Panc1 (cell line): ENCODE results near the gene CHST15. TPM values are rescaled to one million over a fixed set of nuclear protein-coding genes. Genes with fewer than 3 reads are reported as not detected.

Experiments used
- ATAC-seq: fragments of 200-7000 bp; cut with Tn5 transposase; 2 replicates; pipeline ENCODE4 v1.9.1; 2020; ENCODE audit warnings: mild to moderate bottlenecking, moderate library complexity
- BruUV-seq: library from RNA; stranded (reverse); fragments of 400-500 nt; replicated peaks from 2 replicates; lab custom pipeline; 2021; lab: Mats Ljungman, UMichigan
- CTCF ChIA-PET: fragments of 300-600 bp; sonication (Branson Sonifier 250); formaldehyde crosslinking; loops from one replicate; lab custom pipeline; 2022; ENCODE audit warnings: antibody characterized with exemption; lab: Charles Lee
- POLR2A ChIA-PET: fragments of 300-600 bp; sonication (Branson Sonifier 250); formaldehyde crosslinking; loops from one replicate; lab custom pipeline; 2022; ENCODE audit warnings: antibody characterized with exemption; lab: Charles Lee
- DNase-seq: peaks from one replicate; pipeline ENCODE4 v3.0.0-alpha.2; 2010; ENCODE audit warnings: low read depth, low spot score
- H3K27ac ChIP-seq: 2 replicates; pipeline ENCODE4 v1.5.1; 2011; ENCODE audit warnings: mild to moderate bottlenecking, low read length, inconsistent platforms
- H3K27me3 ChIP-seq: fragments of 200-500 bp; sonication (Bioruptor generic); 2 replicates; pipeline ENCODE4 v1.6.0; 2014; ENCODE audit warnings: low read length, inconsistent platforms; ENCODE audit not compliant: control insufficient read depth, insufficient read depth
- H3K36me3 ChIP-seq: fragments of 200-500 bp; sonication (Bioruptor generic); 2 replicates; pipeline ENCODE4 v1.5.1; 2014; ENCODE audit warnings: inconsistent platforms, mild to moderate bottlenecking, low read length, moderate library complexity; ENCODE audit not compliant: control insufficient read depth, insufficient read depth
- H3K4me1 ChIP-seq: 2 replicates; pipeline ENCODE4 v1.5.1; 2011; ENCODE audit warnings: inconsistent platforms, mild to moderate bottlenecking, low read length, moderate library complexity; ENCODE audit not compliant: control insufficient read depth, insufficient read depth
- H3K4me3 ChIP-seq, 2 experiments: 2 replicates each; pipeline ENCODE4 v1.5.1; 2011 to 2012; ENCODE audit warnings: low read depth in 2 of 2, low read length in 2 of 2, mild to moderate bottlenecking in 2 of 2, inconsistent platforms in 1 of 2, moderate library complexity in 1 of 2
- H3K9me3 ChIP-seq: fragments of 200-500 bp; sonication (Bioruptor generic); 2 replicates; pipeline ENCODE4 v1.5.1; 2014; ENCODE audit warnings: low read depth, mild to moderate bottlenecking, inconsistent platforms, low read length, moderate library complexity; ENCODE audit not compliant: control insufficient read depth, insufficient read depth
- POLR2AphosphoS5 ChIP-seq: IDR thresholded peaks from 2 replicates; pipeline ENCODE4 v1.6.1; 2012; ENCODE audit warnings: mild to moderate bottlenecking, low read depth, low read length, moderate library complexity
- REST ChIP-seq, 2 experiments: IDR thresholded peaks; 2 replicates each; pipeline ENCODE4 v1.6.1; 2011 to 2012; ENCODE audit warnings: low read depth in 2 of 2, control low read depth in 1 of 2, low read length in 1 of 2, mild to moderate bottlenecking in 1 of 2, moderate library complexity in 1 of 2; ENCODE audit not compliant: insufficient read depth in 1 of 2
- SIN3A ChIP-seq: IDR thresholded peaks from 2 replicates; pipeline ENCODE4 v1.6.1; 2012; ENCODE audit warnings: low read depth, mild to moderate bottlenecking, low read length, moderate library complexity, borderline replicate concordance; ENCODE audit not compliant: insufficient read depth
- TCF7L2 ChIP-seq: IDR thresholded peaks from 2 replicates; pipeline ENCODE4 v1.6.1; 2011; ENCODE audit warnings: mild to moderate bottlenecking, low read depth, low read length, inconsistent platforms
- in situ Hi-C: cut with HindIII; loops from 2 replicates; pipeline ENCODE4 v1.10.0; 2016; ENCODE audit warnings: low sequenced_read_pairs, low pct_unique_long_range_greater_than_20kb
- intact Hi-C: fragments of 100-400 bp; cut with micrococcal nuclease; formaldehyde crosslinking; loops from one replicate; pipeline ENCODE4 v1.10.0; 2022; ENCODE audit not compliant: unreplicated experiment
- total RNA-seq: library from RNA; stranded (reverse); gene quantifications from one replicate; pipeline ENCODE4 v1.2.1, GENCODE V29; 2021; ENCODE audit not compliant: unreplicated experiment
- TF ChIP-seq, protein P1 (sequence below): fragments of 450-650 bp; IDR thresholded peaks from 2 replicates; pipeline ENCODE4 v1.5.1; 2017; ENCODE audit warnings: mild to moderate bottlenecking

CHST15 gene
- total RNA-seq, 1 experiment from 2014 or later = 33.2 TPM

- DNase-seq = no peak
- Histone ChIP-seq H3K9me3 (no peaks in the 10 kb centered on the region), H3K27ac (no peak overlapping the region), H3K27me3 (no peaks in the 10 kb centered on the region), H3K36me3 (no peaks in the 10 kb centered on the region), H3K4me3 (no peak overlapping the region), H3K4me1 (peaks cover 5% of the 10 kb centered on the region; the same call in 1 of the 2 replicates)
- ChIA-PET POLR2A (interaction anchor here (0.6 kb wide), 1 partner anchor 505 kb away, joined by 3 read pairs; no protein-coding TSS in a partner anchor), CTCF (no interaction called here)
- in situ Hi-C loops (no loop called here), intact Hi-C loops (loop anchor here (5.0 to 10.0 kb wide), 2 partner anchors 93 to 256 kb away; partner anchors contain the start of gene CHST15)
- ATAC-seq = no peak
- no TSS peak for BruUV-seq
- no peak for TF ChIP-seq SIN3A
- TF ChIP-seq TCF7L2 = no peak
- TF ChIP-seq REST (IDR thresholded peaks at IDR 0.05; ENCODE audit: insufficient read depth in 1 of 2, low read depth in 2 of 2, low read length in 1 of 2) = no peak
- TF ChIP-seq, protein P1, sequence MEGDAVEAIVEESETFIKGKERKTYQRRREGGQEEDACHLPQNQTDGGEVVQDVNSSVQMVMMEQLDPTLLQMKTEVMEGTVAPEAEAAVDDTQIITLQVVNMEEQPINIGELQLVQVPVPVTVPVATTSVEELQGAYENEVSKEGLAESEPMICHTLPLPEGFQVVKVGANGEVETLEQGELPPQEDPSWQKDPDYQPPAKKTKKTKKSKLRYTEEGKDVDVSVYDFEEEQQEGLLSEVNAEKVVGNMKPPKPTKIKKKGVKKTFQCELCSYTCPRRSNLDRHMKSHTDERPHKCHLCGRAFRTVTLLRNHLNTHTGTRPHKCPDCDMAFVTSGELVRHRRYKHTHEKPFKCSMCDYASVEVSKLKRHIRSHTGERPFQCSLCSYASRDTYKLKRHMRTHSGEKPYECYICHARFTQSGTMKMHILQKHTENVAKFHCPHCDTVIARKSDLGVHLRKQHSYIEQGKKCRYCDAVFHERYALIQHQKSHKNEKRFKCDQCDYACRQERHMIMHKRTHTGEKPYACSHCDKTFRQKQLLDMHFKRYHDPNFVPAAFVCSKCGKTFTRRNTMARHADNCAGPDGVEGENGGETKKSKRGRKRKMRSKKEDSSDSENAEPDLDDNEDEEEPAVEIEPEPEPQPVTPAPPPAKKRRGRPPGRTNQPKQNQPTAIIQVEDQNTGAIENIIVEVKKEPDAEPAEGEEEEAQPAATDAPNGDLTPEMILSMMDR = no peak
- no peak for TF ChIP-seq POLR2AphosphoS5
Measured at GRCh38 chr10:123999261-123999660, 94.1 kb downstream of the CHST15 start.

DNA sequence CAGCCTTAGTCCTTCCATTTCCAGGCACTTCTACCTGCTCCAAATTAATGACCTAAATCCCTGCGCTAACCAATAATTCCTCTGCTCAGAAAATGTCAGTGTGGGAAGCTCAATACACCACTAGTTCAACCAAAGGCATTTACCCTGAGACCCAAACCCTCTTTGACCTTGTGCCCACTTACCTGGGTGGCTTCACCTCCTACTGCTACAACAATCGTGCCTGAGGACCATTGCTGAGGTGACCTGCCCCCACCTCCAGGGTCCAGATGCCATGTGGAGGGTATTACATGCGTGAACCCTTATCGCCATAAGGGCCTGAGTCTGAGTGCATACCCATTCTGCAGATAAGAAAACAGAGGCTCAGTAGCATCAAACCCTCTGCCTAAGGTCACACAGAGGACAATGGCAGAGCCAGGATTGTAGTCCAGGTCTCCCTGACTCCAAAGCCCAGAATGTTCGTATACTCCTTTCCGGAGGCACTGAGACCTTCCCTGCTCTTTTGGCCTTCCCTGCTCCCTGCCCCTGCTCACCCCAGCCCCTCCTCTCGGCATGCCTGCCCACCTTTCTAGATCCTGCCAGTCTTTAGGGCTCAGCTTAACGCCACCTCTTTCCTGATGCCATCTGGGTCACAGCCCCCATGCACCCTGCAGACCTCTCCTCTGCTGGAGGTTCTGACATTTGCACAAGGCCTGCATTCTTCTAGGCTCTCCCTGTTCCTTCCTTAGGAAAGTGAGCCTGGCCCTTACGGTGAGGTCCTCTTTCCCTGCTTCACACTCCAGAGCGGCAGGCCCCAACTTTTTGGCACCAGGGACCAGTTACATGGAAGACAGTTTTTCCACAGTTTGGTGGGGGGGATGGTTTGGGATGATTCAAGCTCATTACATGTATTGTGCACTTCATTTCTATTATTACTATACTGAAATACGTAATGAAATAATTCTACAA, 94.9 kb downstream of the CHST15 start:
- Histone ChIP-seq H3K36me3 (no peaks in the 10 kb centered on the region), H3K27me3 (no peaks in the 10 kb centered on the region), H3K27ac (no peak overlapping the region), H3K9me3 (no peaks in the 10 kb centered on the region), H3K4me1 (peaks cover 5% of the 10 kb centered on the region; the same call in 1 of the 2 replicates), H3K4me3 (no peak overlapping the region)
- TF ChIP-seq REST (IDR thresholded peaks at IDR 0.05; ENCODE audit: insufficient read depth in 1 of 2, low read depth in 2 of 2, low read length in 1 of 2) = no peak
- no peak for TF ChIP-seq TCF7L2
- no peak for TF ChIP-seq SIN3A
- TF ChIP-seq, protein P1 = no peak
- no peak for TF ChIP-seq POLR2AphosphoS5
- POLR2A ChIA-PET = no interaction called here
- DNase-seq (no peak), ATAC-seq (no peak)
- in situ Hi-C loops (no loop called here), intact Hi-C loops (loop anchor here (5.0 to 10.0 kb wide), 2 partner anchors 94 to 256 kb away; partner anchors contain the start of gene CHST15)
- CTCF ChIA-PET = no interaction called here
- no TSS peak for BruUV-seq
